HepG2 (cell line): Measurements from ENCODE around the gene CNNM4. TPM values are rescaled to one million over a fixed set of nuclear protein-coding genes. Genes with fewer than 3 reads are reported as not detected.

ENCODE experiments used
- ATAC-seq: fragments of 200-7000 bp; cut with Tn5 transposase; 3 replicates; pipeline ENCODE4 v1.9.1; 2020; ENCODE audit warnings: mild to moderate bottlenecking, moderate library complexity
- BruUV-seq: library from RNA; stranded (reverse); fragments of 400-500 nt; replicated peaks from 2 replicates; lab custom pipeline; 2021; lab: Mats Ljungman, UMichigan
- CTCF ChIA-PET: fragments of 300-600 bp; formaldehyde crosslinking; extraction: SDS; loops from one replicate; lab custom pipeline; 2021; ENCODE audit warnings: low total read pairs, inconsistent platforms, low intra/inter-chr PET ratio; lab: Yijun Ruan, JAX
- POLR2A ChIA-PET: fragments of 350-600 bp; sonication (Branson Sonifier 250); formaldehyde crosslinking; loops from one replicate; lab custom pipeline; 2020; ENCODE audit warnings: antibody characterized with exemption, inconsistent platforms; lab: Yijun Ruan, JAX
- DNase-seq: peaks from one replicate; pipeline ENCODE4 v3.0.0-alpha.2; 2015; ENCODE audit warnings: low spot score
- FAIRE-seq: peaks from 3 replicates; lab custom pipeline; 2011; peaks lifted over from hg19 to GRCh38; lab: Jason Lieb, UNC
- H2AFZ ChIP-seq: one replicate; pipeline ENCODE4 v1.6.1; 2011; ENCODE audit warnings: low read length, inconsistent platforms
- H3K27ac ChIP-seq: fragments of 300-600 bp; 3 replicates; pipeline ENCODE4 v1.8.0; 2011; ENCODE audit warnings: mixed run types, mild to moderate bottlenecking, mixed read lengths, low read length, inconsistent platforms; ENCODE audit not compliant: insufficient read depth; ENCODE audit errors: extremely low read length
- H3K27me3 ChIP-seq, 2 experiments: fragments of 200-600 bp in 1 of 2; 2 replicates in 1 of 2; 3 replicates in 1 of 2; pipeline versions ENCODE4 v1.6.0 to v1.8.0; 2011; ENCODE audit warnings: low read length in 2 of 2, mild to moderate bottlenecking in 2 of 2, moderate library complexity in 2 of 2, inconsistent platforms in 1 of 2; ENCODE audit not compliant: insufficient read depth in 2 of 2, control insufficient read depth in 1 of 2
- H3K36me3 ChIP-seq, 2 experiments: fragments of 200-600 bp in 1 of 2; replicated peaks in 1 of 2; 2 replicates in 1 of 2; 3 replicates in 1 of 2; pipeline versions ENCODE4 v1.5.1 to v1.8.0; 2011; ENCODE audit warnings: low read length in 2 of 2, inconsistent platforms in 1 of 2; ENCODE audit not compliant: insufficient read depth in 2 of 2, control insufficient read depth in 1 of 2
- H3K4me1 ChIP-seq: 2 replicates; pipeline ENCODE4 v1.5.1; 2012; ENCODE audit warnings: low read length, inconsistent platforms; ENCODE audit not compliant: insufficient read depth
- H3K4me2 ChIP-seq: 2 replicates; pipeline ENCODE4 v1.6.0; 2011; ENCODE audit warnings: low read depth, low read length, inconsistent platforms
- H3K4me3 ChIP-seq, 3 experiments: fragments of 200-600 bp in 1 of 3; sonication (generic), shearing (Covaris generic) in 1 of 3; replicated peaks in 1 of 3; 2 replicates each; pipeline ENCODE4 v1.5.1; 2011 to 2016; ENCODE audit warnings: low read length in 3 of 3, inconsistent platforms in 2 of 3, low read depth in 2 of 3, mild to moderate bottlenecking in 2 of 3, control low read depth in 1 of 3, mixed read lengths in 1 of 3; ENCODE audit not compliant: insufficient read depth in 1 of 3
- H3K79me2 ChIP-seq: one replicate; pipeline ENCODE4 v1.6.1; 2011; ENCODE audit warnings: low read length, inconsistent platforms; ENCODE audit not compliant: insufficient read depth
- H3K9ac ChIP-seq: 2 replicates; pipeline ENCODE4 v1.6.0; 2011; ENCODE audit warnings: mild to moderate bottlenecking, low read depth, low read length, inconsistent platforms; ENCODE audit not compliant: insufficient read depth
- H3K9me3 ChIP-seq: 2 replicates; pipeline ENCODE4 v1.5.1; 2012; ENCODE audit warnings: mild to moderate bottlenecking, low read length
- H4K20me1 ChIP-seq: 2 replicates; pipeline ENCODE4 v1.6.0; 2011; ENCODE audit warnings: inconsistent platforms, mild to moderate bottlenecking, low read length, moderate library complexity; ENCODE audit not compliant: insufficient read depth
- BRF2 ChIP-seq: sonication (generic); formaldehyde crosslinking; IDR thresholded peaks from 2 replicates; pipeline ENCODE4 v1.8.1; 2022; ENCODE audit warnings: mild to moderate bottlenecking, missing genetic modification reagents
- CREB3 ChIP-seq: sonication (generic); formaldehyde crosslinking; IDR thresholded peaks from 2 replicates; pipeline ENCODE4 v1.5.0; 2020; ENCODE audit warnings: missing genetic modification reagents
- EZH2 ChIP-seq: conservative IDR thresholded peaks from 2 replicates; pipeline ENCODE4 v1.6.1; 2012; ENCODE audit warnings: mild to moderate bottlenecking, low read depth, low read length, moderate library complexity
- NONO ChIP-seq, 2 experiments: fragments of 450-650 bp in 1 of 2; sonication (generic) in 1 of 2; formaldehyde crosslinking in 1 of 2; IDR thresholded peaks in 1 of 2; conservative IDR thresholded peaks in 1 of 2; 2 replicates each; pipeline versions ENCODE4 v1.6.1 to v1.8.0; 2017 to 2022; ENCODE audit warnings: mild to moderate bottlenecking in 1 of 2, missing genetic modification reagents in 1 of 2, moderate library complexity in 1 of 2
- RARG ChIP-seq: sonication (generic); formaldehyde crosslinking; IDR thresholded peaks from 2 replicates; pipeline ENCODE4 v1.4.0; 2020; ENCODE audit warnings: low read depth, mild to moderate bottlenecking, missing genetic modification reagents
- RNF2 ChIP-seq: fragments of 450-650 bp; conservative IDR thresholded peaks from 2 replicates; pipeline ENCODE4 v1.6.1; 2016; ENCODE audit warnings: low read depth
- SAFB2 ChIP-seq: sonication (generic); formaldehyde crosslinking; IDR thresholded peaks from 2 replicates; pipeline ENCODE4 v1.5.1; 2020; ENCODE audit warnings: missing genetic modification reagents, low read depth, mild to moderate bottlenecking, borderline replicate concordance
- SMARCC2 ChIP-seq: fragments of 450-650 bp; IDR thresholded peaks from 2 replicates; pipeline ENCODE4 v1.6.1; 2017; ENCODE audit warnings: antibody characterized with exemption, mild to moderate bottlenecking
- ZNF547 ChIP-seq: sonication (generic); formaldehyde crosslinking; IDR thresholded peaks from 2 replicates; pipeline ENCODE4 v1.5.1; 2020; ENCODE audit warnings: mild to moderate bottlenecking, missing genetic modification reagents
- ZNF629 ChIP-seq: sonication (generic); formaldehyde crosslinking; conservative IDR thresholded peaks from 2 replicates; pipeline ENCODE4 v1.5.0; 2020; ENCODE audit warnings: missing genetic modification reagents
- WGBS: methylation state at CpG from one replicate; pipeline ENCODE4 v1.1.6; 2017; ENCODE audit warnings: low lambda C conversion rate; 5-methylcytosine and 5-hydroxymethylcytosine counted together
- in situ Hi-C: cut with HindIII; loops from 2 replicates; pipeline ENCODE4 v1.10.0; 2017; ENCODE audit warnings: low pct_unique_long_range_greater_than_20kb; ENCODE audit not compliant: extremely low pct_ligation_motif_present
- intact Hi-C: fragments of 100-400 bp; cut with micrococcal nuclease; formaldehyde crosslinking; loops from one replicate; pipeline ENCODE4 v1.10.0; 2022; ENCODE audit not compliant: unreplicated experiment
- polyA plus RNA-seq, 8 experiments: library from polyadenylated mRNA; depleted of rRNA in 3 of 8; stranded (reverse) in 7 of 8; unstranded in 1 of 8; fragments of >200 nt; fragmentation: Illumina TruSeq in 4 of 8; extraction: Trizol in 4 of 8; gene quantifications; 2 replicates each; pipeline versions ENCODE4 v1.2.1 to v1.2.3, GENCODE V29; 2011 to 2016; ENCODE audit warnings: low read depth in 4 of 8, missing spikeins in 1 of 8, mixed read lengths in 1 of 8; ENCODE audit not compliant: insufficient read depth in 1 of 8
- total RNA-seq, 5 experiments: library from RNA; depleted of rRNA; stranded (reverse); fragments of >200 nt; fragmentation: Illumina TruSeq; extraction: Trizol; gene quantifications; 2 replicates each; pipeline ENCODE4 v1.2.3, GENCODE V29; 2016; ENCODE audit warnings: low read depth in 1 of 5
- TF ChIP-seq, protein P1 (sequence below), 2 experiments: IDR thresholded peaks; 2 replicates each; pipeline ENCODE4 v1.6.1; 2011 to 2012; ENCODE audit warnings: low read length in 2 of 2, borderline replicate concordance in 1 of 2, low read depth in 1 of 2, mild to moderate bottlenecking in 1 of 2, moderate library complexity in 1 of 2

CNNM4 gene
- total and polyA plus RNA-seq, 2 of the 13 experiments (the other 11 are each of a cell fraction or from before 2014, with no cell fraction given) = 5.9 to 8.4 TPM

DNA sequence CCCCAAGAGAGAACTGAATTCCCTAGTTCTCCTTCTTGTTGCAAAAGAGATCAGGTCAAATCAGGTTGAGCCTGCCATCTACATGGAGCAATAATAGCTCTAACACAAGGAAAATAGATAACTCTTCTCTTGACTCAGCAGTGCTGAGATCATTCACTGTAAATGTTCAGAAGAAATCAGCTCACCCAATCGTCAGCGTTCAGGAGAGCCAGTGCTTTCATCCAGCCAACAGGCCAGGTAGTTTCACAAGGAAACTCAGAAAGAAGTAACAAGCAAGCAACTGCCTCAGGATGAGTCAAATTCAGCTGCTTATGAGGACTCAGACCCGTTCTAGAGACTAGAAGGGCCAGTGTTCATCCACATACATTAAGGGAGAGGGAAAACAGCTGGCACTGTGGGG, 26.8 kb upstream of the CNNM4 start (continued):
- TF ChIP-seq BRF2 = no peak

GRCh38 chr2:96734880-96735583, 25.7 kb upstream of the CNNM4 start:
- Histone ChIP-seq H3K4me3 (no peak overlapping the region), H3K27me3 (no peaks in the 10 kb centered on the region; a peak in 1 of 5 replicates), H3K4me1 (peaks cover 16% of the 10 kb centered on the region), H2AFZ (no peak overlapping the region), H3K9me3 (no peaks in the 10 kb centered on the region), H3K4me2 (no peak overlapping the region), H3K27ac (no peak overlapping the region), H3K9ac (no peak overlapping the region), H3K79me2 (peaks cover 25% of the 10 kb centered on the region), H3K36me3 (peaks cover 23 to 63% of the 10 kb centered on the region in 2 experiments), H4K20me1 (no peaks in the 10 kb centered on the region)
- CTCF ChIA-PET = no interaction called here
- no peak for DNase-seq
- intact Hi-C loops (no loop called here), in situ Hi-C loops (no loop called here)
- no peak for FAIRE-seq
- POLR2A ChIA-PET = no interaction called here
- no peak for TF ChIP-seq CREB3 (CRISPR knock-in tag)
- TF ChIP-seq ZNF629 = no peak
- no peak for TF ChIP-seq SMARCC2
- TF ChIP-seq, protein P1, sequence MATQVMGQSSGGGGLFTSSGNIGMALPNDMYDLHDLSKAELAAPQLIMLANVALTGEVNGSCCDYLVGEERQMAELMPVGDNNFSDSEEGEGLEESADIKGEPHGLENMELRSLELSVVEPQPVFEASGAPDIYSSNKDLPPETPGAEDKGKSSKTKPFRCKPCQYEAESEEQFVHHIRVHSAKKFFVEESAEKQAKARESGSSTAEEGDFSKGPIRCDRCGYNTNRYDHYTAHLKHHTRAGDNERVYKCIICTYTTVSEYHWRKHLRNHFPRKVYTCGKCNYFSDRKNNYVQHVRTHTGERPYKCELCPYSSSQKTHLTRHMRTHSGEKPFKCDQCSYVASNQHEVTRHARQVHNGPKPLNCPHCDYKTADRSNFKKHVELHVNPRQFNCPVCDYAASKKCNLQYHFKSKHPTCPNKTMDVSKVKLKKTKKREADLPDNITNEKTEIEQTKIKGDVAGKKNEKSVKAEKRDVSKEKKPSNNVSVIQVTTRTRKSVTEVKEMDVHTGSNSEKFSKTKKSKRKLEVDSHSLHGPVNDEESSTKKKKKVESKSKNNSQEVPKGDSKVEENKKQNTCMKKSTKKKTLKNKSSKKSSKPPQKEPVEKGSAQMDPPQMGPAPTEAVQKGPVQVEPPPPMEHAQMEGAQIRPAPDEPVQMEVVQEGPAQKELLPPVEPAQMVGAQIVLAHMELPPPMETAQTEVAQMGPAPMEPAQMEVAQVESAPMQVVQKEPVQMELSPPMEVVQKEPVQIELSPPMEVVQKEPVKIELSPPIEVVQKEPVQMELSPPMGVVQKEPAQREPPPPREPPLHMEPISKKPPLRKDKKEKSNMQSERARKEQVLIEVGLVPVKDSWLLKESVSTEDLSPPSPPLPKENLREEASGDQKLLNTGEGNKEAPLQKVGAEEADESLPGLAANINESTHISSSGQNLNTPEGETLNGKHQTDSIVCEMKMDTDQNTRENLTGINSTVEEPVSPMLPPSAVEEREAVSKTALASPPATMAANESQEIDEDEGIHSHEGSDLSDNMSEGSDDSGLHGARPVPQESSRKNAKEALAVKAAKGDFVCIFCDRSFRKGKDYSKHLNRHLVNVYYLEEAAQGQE (IDR thresholded peaks at IDR 0.05; ENCODE audit: borderline replicate concordance in 1 of 2, low read depth in 1 of 2, low read length in 2 of 2) = no peak
- TF ChIP-seq RARG = no peak
- TF ChIP-seq NONO (IDR thresholded peaks at IDR 0.05) = no peak
- TF ChIP-seq NONO (CRISPR knock-in tag; conservative IDR thresholded peaks at IDR 0.05) = no peak
- no peak for TF ChIP-seq ZNF547 (CRISPR knock-in tag)
- no peak for TF ChIP-seq EZH2
- TF ChIP-seq SAFB2 (CRISPR knock-in tag) = no peak
- TF ChIP-seq RNF2 = no peak
- ATAC-seq = no peak
- no TSS peak for BruUV-seq
- WGBS = 92% methylated on average over 8 of the region's 8 CpGs
